ENCODE data around the gene NES.

Gene NES

DNA sequence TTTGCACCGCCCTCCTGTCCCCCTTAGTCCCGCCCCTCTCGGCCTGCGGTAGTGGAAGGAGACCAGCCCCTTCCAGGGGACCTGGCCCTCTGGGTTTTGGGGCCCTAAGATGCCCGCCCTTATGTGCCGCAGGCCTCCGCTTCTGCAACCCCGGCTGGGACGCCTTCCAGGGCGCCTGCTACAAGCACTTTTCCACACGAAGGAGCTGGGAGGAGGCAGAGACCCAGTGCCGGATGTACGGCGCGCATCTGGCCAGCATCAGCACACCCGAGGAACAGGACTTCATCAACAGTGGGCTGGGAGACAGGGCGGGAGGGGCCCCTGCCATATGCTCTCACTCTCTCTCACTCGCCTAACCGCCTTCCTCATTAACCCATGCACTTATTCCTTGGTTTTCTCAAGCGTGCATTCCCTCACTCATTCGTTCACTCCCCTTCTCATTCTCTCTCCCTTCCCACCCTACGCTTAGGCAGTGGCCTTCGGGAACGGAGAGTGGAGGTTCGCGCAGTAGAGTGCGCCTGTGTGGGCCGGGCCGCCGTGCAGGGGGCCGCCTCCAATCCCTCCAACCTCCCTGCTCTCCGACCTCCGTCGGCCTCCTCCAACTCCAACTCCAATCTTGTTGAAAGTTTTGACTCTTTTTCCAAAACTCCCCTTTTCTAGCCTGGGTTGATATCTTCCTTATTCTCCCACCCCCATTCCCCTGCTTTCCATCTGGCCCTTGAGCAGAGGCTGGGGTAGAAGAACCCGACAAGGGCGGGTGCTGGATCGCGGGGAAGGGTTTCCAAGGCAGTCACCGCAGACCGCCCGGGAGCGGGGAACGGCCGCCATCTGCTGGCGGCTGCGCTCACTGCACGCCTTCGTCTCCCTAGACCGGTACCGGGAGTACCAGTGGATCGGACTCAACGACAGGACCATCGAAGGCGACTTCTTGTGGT lies 20.1 kb downstream of the NES start:
- TF ChIP-seq GATA3 (IDR thresholded peaks at IDR 0.05; ENCODE audit: low read depth, low read length), result no peak

GRCh38 chr1:156655904-156656516 lies 21.2 kb downstream of the NES start:
- TF ChIP-seq GATA3 (IDR thresholded peaks at IDR 0.05; ENCODE audit: low read depth, low read length) (no peak), GATA2 (IDR thresholded peaks at IDR 0.05; ENCODE audit: low read depth, low read length) (no peak)

DNA sequence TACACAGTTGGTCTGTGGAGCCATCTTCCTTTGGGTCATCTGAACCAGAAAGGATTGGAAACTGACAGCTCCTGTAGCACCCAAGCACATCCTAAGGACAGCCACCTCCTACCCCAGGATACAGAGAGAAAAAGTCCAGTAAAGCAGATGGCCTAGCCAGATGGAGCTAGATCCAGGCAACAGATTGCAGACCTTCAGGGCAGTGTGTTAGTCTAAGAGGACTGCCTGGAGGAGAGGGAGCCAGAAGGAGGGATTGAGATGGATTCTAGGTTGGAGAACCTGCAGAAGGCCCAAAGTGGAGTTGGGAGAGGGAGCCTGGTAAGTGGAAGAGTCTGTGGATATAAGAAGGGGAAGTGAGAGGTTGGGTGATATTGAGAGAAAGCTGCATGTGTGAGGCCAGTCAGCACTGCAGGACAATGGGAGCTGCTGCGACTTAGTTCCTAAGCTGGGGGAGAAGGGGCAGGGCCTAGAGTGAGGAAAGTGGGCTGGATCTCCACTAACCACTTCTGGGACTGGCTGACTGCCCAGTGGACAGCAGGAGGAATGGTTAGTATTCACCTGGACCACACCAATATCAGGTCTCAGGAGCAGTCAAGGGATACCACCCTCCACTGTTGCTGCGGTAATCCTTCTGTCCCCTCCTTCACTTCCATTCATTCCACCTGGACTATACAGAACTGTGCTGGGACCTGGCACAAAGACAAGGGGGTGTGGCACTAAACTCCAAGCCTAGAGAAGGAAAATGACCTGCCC lies 21.9 kb downstream of the NES start:
- TF ChIP-seq GATA2 (IDR thresholded peaks at IDR 0.05; ENCODE audit: low read depth, low read length) (peak; percentile 77; the same call in 1 of the 2 replicates), GATA3 (IDR thresholded peaks at IDR 0.05; ENCODE audit: low read depth, low read length) (no peak)

DNA sequence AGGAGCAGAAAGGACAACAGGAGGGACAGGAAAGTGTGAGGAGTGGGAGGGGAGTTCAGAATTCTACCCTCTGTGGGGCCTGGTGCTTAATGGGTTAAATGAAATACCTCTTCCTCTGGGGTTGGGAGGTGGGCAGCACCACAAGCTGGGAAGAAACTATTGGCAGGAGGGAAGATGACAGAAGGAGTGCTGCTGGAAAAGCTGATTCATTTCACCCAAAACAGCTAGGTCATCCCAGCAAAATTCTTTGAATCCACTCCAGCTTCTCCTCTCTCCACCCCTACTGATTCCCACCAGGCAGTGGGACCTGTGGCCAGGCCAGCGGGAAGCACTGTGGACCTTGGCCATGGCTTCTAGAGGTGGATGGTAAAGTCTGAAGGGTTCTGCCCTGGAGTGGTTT lies 22.5 kb downstream of the NES start:
- TF ChIP-seq GATA3 (IDR thresholded peaks at IDR 0.05; ENCODE audit: low read depth, low read length), result no peak
- no peak for TF ChIP-seq GATA2 (IDR thresholded peaks at IDR 0.05; ENCODE audit: low read depth, low read length)

DNA sequence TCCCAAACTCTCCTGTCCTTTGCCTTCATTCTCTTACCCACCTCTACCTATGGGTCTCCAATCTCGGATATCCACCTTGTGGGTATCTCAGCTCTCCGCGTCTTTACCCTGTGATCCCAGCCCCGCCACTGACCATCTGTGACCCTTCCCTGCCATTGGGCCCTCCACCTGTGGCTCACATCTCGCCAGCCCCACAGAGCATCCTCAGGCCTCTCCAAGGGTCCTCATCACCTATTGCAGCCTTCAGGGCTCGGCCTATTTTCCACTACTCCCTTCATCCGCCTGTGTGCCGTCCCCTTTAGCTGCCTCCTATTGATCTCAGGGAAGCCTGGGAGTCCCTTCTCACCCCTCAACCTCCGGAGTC lies 24.2 kb downstream of the NES start:
- TF ChIP-seq GATA2 (IDR thresholded peaks at IDR 0.05; ENCODE audit: low read depth, low read length), result no peak
- no peak for TF ChIP-seq GATA3 (IDR thresholded peaks at IDR 0.05; ENCODE audit: low read depth, low read length)

- TF ChIP-seq GATA2 (IDR thresholded peaks at IDR 0.05; ENCODE audit: low read depth, low read length), result no peak
- no peak for TF ChIP-seq GATA3 (IDR thresholded peaks at IDR 0.05; ENCODE audit: low read depth, low read length)
These were observed 24.8 kb downstream of the NES start for GRCh38 chr1:156652131-156652991.

DNA sequence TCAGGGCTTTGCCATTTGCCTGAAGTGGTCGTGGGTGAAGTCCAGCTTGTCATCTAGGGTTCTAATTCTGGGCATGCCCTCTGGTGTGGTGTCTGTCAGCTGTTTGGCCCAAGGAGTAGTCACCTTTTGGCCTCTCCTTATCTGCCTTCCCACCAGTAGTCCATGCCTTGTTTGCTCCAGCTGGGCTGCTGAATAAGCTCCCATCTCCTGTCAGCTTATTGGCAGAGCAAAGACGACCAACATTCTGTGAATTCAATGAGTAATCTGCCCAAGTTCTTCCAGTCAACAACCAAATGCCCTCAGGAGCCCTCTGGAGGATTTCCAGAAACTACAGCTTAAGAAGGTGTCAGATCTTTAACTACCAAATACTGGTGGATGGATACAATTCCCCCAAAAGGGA lies 28.3 kb downstream of the NES start:
- no peak for TF ChIP-seq GATA2 (IDR thresholded peaks at IDR 0.05; ENCODE audit: low read depth, low read length)
- no peak for TF ChIP-seq GATA3 (IDR thresholded peaks at IDR 0.05; ENCODE audit: low read depth, low read length)

DNA sequence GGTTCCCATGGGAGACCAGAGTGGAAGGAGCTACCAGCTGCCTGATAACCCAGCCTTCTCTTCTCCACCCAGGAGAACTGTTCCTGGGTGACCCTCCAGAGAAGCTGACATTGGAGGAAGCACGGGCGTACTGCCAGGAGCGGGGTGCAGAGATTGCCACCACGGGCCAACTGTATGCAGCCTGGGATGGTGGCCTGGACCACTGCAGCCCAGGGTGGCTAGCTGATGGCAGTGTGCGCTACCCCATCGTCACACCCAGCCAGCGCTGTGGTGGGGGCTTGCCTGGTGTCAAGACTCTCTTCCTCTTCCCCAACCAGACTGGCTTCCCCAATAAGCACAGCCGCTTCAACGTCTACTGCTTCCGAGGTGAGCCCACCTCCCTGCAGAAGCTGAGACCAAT lies 28.7 kb downstream of the NES start:
- TF ChIP-seq GATA2 (IDR thresholded peaks at IDR 0.05; ENCODE audit: low read depth, low read length), result no peak
- TF ChIP-seq GATA3 (IDR thresholded peaks at IDR 0.05; ENCODE audit: low read depth, low read length), result no peak

DNA sequence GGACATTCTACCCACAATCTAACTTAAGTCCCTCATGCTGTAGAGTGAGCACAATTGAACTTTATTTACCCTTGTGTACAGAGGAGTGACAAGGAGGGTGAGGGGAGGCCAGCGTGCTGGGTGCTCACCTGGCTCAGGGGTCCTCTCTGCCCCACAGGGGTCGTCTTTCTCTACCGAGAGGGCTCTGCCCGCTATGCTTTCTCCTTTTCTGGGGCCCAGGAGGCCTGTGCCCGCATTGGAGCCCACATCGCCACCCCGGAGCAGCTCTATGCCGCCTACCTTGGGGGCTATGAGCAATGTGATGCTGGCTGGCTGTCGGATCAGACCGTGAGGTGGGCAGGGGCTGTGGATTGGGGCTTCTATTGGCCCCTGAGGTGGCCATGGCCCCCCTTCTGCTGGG lies 29.9 kb downstream of the NES start:
- TF ChIP-seq GATA3 (IDR thresholded peaks at IDR 0.05; ENCODE audit: low read depth, low read length), result no peak
- TF ChIP-seq GATA2 (IDR thresholded peaks at IDR 0.05; ENCODE audit: low read depth, low read length), result no peak

DNA sequence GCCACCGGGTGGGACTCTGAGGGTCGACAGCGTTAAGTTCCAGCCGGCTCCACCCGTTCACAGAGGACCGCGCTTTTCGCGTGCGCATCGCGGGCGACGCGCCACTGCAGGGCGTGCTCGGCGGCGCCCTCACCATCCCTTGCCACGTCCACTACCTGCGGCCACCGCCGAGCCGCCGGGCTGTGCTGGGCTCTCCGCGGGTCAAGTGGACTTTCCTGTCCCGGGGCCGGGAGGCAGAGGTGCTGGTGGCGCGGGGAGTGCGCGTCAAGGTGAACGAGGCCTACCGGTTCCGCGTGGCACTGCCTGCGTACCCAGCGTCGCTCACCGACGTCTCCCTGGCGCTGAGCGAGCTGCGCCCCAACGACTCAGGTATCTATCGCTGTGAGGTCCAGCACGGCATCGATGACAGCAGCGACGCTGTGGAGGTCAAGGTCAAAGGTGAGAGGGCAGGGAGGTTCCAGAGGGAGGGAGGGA lies 30.4 kb downstream of the NES start:
- TF ChIP-seq GATA3 (IDR thresholded peaks at IDR 0.05; ENCODE audit: low read depth, low read length), result no peak
- no peak for TF ChIP-seq GATA2 (IDR thresholded peaks at IDR 0.05; ENCODE audit: low read depth, low read length)

DNA sequence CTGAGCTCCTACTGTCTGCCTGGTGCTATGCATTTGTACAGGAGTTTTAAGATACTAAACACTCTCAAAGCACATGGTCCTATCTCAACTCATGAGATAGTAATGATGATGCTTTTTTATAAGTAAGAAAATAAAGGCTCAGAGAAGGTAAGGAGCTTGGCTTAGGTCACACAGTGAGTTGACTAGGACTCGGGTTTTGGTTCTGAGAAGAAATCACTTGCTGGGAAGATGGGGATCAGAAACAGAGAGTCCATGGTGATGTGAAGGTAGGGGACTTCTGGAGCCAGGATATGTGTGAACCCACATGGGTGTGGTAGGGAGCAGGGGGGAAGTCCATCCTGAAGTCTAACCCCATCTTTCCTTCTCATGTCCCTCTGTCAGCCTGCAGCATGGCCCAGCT lies 31.5 kb downstream of the NES start:
- TF ChIP-seq GATA2 (IDR thresholded peaks at IDR 0.05; ENCODE audit: low read depth, low read length) (no peak), GATA3 (IDR thresholded peaks at IDR 0.05; ENCODE audit: low read depth, low read length) (no peak)

GRCh38 chr1:156645056-156645455 lies 32.2 kb downstream of the NES start:
- no peak for TF ChIP-seq GATA2 (IDR thresholded peaks at IDR 0.05; ENCODE audit: low read depth, low read length)
- TF ChIP-seq GATA3 (IDR thresholded peaks at IDR 0.05; ENCODE audit: low read depth, low read length), result no peak

DNA sequence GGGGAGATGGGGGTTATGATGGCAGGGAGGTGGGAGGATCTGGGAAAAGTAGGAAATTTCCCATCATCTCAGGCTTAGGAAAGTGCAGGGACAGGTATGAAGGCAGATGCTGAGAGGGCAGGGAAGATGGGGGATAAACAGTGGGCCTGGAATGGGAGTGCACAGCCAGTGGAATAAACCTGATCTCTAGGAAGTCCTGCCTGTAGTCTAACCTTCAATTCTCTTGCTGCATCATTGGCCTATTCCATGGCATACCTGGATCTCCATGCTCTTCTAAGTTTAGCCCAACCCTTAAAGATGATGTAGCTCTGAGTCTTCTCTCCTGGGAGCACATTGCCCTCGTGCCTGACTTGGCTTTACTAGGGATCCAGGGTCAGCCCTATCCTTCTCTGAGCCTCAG lies 32.6 kb downstream of the NES start:
- TF ChIP-seq GATA2 (IDR thresholded peaks at IDR 0.05; ENCODE audit: low read depth, low read length), result no peak
- TF ChIP-seq GATA3 (IDR thresholded peaks at IDR 0.05; ENCODE audit: low read depth, low read length), result no peak

Measured in SH-SY5Y (cell line).